ENCODE data around the gene UBASH3B.
"Not testable (repeated sequence)": the region's sequence is repeated elsewhere in the genome, so short reads cannot be mapped to it uniquely, and the experiment has no call there.

Gene UBASH3B

DNA sequence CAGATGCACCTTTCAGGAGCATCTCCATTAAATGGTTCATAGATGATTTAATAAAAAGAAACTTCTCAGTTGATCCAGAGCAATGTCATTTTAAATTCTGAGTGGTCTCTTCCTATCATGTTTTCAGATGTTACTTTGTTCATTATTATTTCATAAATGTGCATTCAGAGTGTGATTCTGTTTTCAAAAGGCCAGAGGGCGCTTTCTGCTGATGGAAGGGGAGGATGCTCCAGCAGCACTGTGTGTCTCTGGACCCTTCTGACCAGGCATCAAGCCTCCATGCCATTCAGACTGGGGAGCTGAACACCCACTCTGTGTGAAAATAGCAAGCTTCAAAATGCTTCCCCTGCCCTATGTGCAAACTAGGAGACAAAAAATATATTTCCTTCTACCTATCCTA lies 158.9 kb downstream of the UBASH3B start:
- no peaks in the 10 kb centered on the region for H3K27me3 ChIP-seq (ENCODE audit: control insufficient read depth in 1 of 2, insufficient read depth in 2 of 2, low read length in 2 of 2)
- H3K9me3 ChIP-seq (ENCODE audit: control insufficient read depth in 1 of 2, low read length in 2 of 2): peaks cover 0 to 3% of the 10 kb centered on the region in 2 donors
- H3K36me3 ChIP-seq (ENCODE audit: control insufficient read depth in 1 of 2, insufficient read depth in 2 of 2, low read length in 2 of 2): no peaks in the 10 kb centered on the region
- H3K4me3 ChIP-seq (ENCODE audit: low read depth in 1 of 2, low read length in 2 of 2): no peak overlapping the region
- peaks cover 0 to 4% of the 10 kb centered on the region in 2 donors for H3K4me1 ChIP-seq (ENCODE audit: control insufficient read depth in 1 of 2, insufficient read depth in 2 of 2, low read length in 2 of 2)
- H3K9ac ChIP-seq (ENCODE audit: low read depth in 1 of 2, low read length in 2 of 2): no peak overlapping the region
- no peak overlapping the region for H3K27ac ChIP-seq (ENCODE audit: low read depth, low read length)

DNA sequence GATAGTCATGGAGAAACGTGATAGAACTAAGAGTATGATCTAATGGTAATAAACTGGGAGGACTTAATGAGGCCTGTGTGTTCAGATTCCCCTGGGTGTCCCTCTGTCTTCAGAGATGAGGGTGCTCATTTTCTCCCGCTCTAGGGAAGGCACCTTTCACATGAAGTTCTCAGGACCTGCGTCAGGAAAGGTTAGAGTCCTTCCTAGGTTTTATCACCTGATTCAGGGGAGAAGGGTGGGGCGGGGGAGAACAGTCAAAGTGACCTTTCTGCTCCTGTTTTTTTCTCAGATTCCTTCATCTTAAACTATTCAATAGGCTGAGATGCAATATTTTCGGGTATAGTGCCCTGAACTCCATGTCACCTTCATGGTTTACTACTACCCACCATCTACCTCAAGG lies 160.4 kb downstream of the UBASH3B start:
- Histone ChIP-seq H3K27ac (ENCODE audit: low read depth, low read length) (no peak overlapping the region), H3K4me1 (ENCODE audit: control insufficient read depth in 1 of 2, insufficient read depth in 2 of 2, low read length in 2 of 2) (peaks cover 0 to 4% of the 10 kb centered on the region in 2 donors), H3K27me3 (ENCODE audit: control insufficient read depth in 1 of 2, insufficient read depth in 2 of 2, low read length in 2 of 2) (no peaks in the 10 kb centered on the region), H3K4me3 (ENCODE audit: low read depth in 1 of 2, low read length in 2 of 2) (no peak overlapping the region), H3K36me3 (ENCODE audit: control insufficient read depth in 1 of 2, insufficient read depth in 2 of 2, low read length in 2 of 2) (no peaks in the 10 kb centered on the region), H3K9me3 (ENCODE audit: control insufficient read depth in 1 of 2, low read length in 2 of 2) (peaks cover 3 to 7% of the 10 kb centered on the region in 2 donors), H3K9ac (ENCODE audit: low read depth in 1 of 2, low read length in 2 of 2) (no peak overlapping the region)

DNA sequence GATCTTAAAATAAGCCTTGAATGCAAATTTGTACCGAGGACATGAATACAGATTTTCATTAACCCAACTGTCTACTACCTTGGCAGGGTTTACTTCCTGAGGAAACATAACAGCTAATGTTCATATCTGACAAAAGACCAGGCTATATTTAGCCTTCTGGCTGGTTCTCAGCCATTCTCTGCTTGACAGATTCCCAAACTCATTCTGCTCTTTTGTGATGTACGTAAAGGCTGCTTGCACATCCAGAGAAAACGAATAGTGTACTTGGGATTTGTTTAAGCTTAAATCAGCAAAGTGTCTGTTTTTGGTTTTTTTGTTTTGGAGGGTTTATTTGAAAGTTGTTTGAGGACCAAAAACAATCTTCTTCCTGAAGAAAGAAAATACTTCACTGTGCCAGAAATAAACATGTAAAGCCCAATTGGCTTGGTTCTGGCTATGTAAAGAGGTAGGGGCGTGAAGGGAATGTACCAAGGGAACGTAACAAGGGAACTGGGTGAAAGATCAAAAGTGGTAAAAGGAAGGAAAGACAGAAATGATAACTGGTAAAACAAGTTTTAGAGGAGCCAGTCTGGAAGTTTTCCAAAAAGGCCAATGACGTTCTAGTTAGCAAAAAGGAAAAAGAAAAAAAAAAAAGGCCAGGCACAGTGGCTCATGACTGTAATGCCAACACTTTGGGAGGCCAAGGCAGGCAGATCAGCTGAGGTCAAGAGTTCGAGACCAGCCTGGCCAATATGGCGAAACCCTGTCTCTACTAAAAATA lies 161.4 kb downstream of the UBASH3B start:
- no peak overlapping the region for H3K4me3 ChIP-seq (ENCODE audit: low read depth in 1 of 2, low read length in 2 of 2)
- no peak overlapping the region for H3K9ac ChIP-seq (ENCODE audit: low read depth in 1 of 2, low read length in 2 of 2)
- H3K9me3 ChIP-seq (ENCODE audit: control insufficient read depth in 1 of 2, low read length in 2 of 2): peaks cover 3 to 7% of the 10 kb centered on the region in 2 donors
- no peaks in the 10 kb centered on the region for H3K27me3 ChIP-seq (ENCODE audit: control insufficient read depth in 1 of 2, insufficient read depth in 2 of 2, low read length in 2 of 2)
- H3K4me1 ChIP-seq (ENCODE audit: control insufficient read depth in 1 of 2, insufficient read depth in 2 of 2, low read length in 2 of 2): peaks cover 0 to 4% of the 10 kb centered on the region in 2 donors
- H3K36me3 ChIP-seq (ENCODE audit: control insufficient read depth in 1 of 2, insufficient read depth in 2 of 2, low read length in 2 of 2): no peaks in the 10 kb centered on the region
- no peak overlapping the region for H3K27ac ChIP-seq (ENCODE audit: low read depth, low read length)

DNA sequence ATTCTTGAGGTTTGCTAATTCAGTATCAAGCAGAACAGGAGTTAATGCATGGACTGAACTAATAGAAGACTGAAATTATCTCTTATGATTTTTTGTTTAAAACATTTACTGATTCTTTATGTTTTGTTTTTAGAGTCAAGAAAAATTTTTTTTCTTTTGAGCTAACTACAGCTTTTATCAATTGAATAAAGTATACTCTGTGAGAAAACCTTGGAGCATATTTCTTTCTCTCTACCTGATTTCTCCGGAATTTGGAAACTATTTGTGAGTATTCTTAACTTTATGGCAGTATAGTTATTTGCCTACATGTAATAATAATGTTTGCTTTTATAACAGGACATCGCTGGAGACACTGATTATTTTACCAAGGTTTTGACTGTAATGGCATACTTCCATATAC lies 164.6 kb downstream of the UBASH3B start:
- Histone ChIP-seq H3K9ac (ENCODE audit: low read depth in 1 of 2, low read length in 2 of 2) (no peak overlapping the region), H3K9me3 (ENCODE audit: control insufficient read depth in 1 of 2, low read length in 2 of 2) (peaks cover 3 to 7% of the 10 kb centered on the region in 2 donors), H3K4me1 (ENCODE audit: control insufficient read depth in 1 of 2, insufficient read depth in 2 of 2, low read length in 2 of 2) (peaks cover 0 to 4% of the 10 kb centered on the region in 2 donors), H3K27me3 (ENCODE audit: control insufficient read depth in 1 of 2, insufficient read depth in 2 of 2, low read length in 2 of 2) (no peaks in the 10 kb centered on the region), H3K27ac (ENCODE audit: low read depth, low read length) (no peak overlapping the region), H3K4me3 (ENCODE audit: low read depth in 1 of 2, low read length in 2 of 2) (no peak overlapping the region), H3K36me3 (ENCODE audit: control insufficient read depth in 1 of 2, insufficient read depth in 2 of 2, low read length in 2 of 2) (no peaks in the 10 kb centered on the region)

DNA sequence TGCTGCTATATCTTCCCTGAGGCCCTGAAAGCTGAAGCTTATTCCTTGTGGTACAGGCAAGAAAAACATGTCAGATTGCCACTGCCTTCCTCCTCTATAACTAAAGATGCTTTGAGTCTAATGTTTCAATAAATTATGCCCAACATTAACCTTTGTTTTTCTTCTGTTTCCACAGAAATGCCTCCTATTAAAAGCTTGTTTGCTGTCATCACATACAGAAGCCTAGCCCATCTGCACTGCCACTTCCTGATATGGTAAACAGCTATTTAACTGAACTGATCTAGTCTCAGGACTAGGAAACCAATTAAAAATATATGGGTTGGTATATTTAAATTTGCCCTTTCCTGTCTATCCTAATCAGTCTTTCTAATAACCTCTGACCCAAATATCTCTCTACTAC lies 165.6 kb downstream of the UBASH3B start:
- H3K27ac ChIP-seq (ENCODE audit: low read depth, low read length): no peak overlapping the region
- no peak overlapping the region for H3K4me3 ChIP-seq (ENCODE audit: low read depth in 1 of 2, low read length in 2 of 2)
- H3K4me1 ChIP-seq (ENCODE audit: control insufficient read depth in 1 of 2, insufficient read depth in 2 of 2, low read length in 2 of 2): peaks cover 0 to 4% of the 10 kb centered on the region in 2 donors
- no peaks in the 10 kb centered on the region for H3K27me3 ChIP-seq (ENCODE audit: control insufficient read depth in 1 of 2, insufficient read depth in 2 of 2, low read length in 2 of 2)
- peaks cover 3 to 7% of the 10 kb centered on the region in 2 donors for H3K9me3 ChIP-seq (ENCODE audit: control insufficient read depth in 1 of 2, low read length in 2 of 2)
- no peaks in the 10 kb centered on the region for H3K36me3 ChIP-seq (ENCODE audit: control insufficient read depth in 1 of 2, insufficient read depth in 2 of 2, low read length in 2 of 2)
- no peak overlapping the region for H3K9ac ChIP-seq (ENCODE audit: low read depth in 1 of 2, low read length in 2 of 2)

DNA sequence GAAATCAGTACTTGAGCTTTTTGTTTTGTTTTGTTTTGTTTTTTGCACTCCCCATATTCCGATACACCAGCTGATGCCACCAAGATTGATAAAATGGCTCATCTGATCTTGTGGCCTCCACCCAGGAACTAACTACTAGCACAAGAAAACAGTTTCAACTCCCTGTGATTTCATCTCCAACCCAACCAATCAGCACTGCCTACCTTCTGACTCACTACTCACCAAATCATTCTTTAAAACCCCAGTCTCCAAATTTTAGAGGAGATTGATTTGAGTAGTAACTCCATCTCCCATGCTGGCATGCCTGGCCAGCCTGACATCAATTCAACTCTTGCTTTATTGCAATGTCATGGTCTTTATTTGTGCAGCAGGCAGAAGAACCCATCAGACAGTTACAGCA lies 166.7 kb downstream of the UBASH3B start:
- no peaks in the 10 kb centered on the region for H3K27me3 ChIP-seq (ENCODE audit: control insufficient read depth in 1 of 2, insufficient read depth in 2 of 2, low read length in 2 of 2)
- no peaks in the 10 kb centered on the region for H3K4me1 ChIP-seq (ENCODE audit: control insufficient read depth in 1 of 2, insufficient read depth in 2 of 2, low read length in 2 of 2)
- H3K9me3 ChIP-seq (ENCODE audit: control insufficient read depth in 1 of 2, low read length in 2 of 2): peaks cover 3 to 7% of the 10 kb centered on the region in 2 donors
- H3K27ac ChIP-seq (ENCODE audit: low read depth, low read length): no peak overlapping the region
- H3K4me3 ChIP-seq (ENCODE audit: low read depth in 1 of 2, low read length in 2 of 2): no peak overlapping the region
- no peaks in the 10 kb centered on the region for H3K36me3 ChIP-seq (ENCODE audit: control insufficient read depth in 1 of 2, insufficient read depth in 2 of 2, low read length in 2 of 2)
- no peak overlapping the region for H3K9ac ChIP-seq (ENCODE audit: low read depth in 1 of 2, low read length in 2 of 2)

DNA sequence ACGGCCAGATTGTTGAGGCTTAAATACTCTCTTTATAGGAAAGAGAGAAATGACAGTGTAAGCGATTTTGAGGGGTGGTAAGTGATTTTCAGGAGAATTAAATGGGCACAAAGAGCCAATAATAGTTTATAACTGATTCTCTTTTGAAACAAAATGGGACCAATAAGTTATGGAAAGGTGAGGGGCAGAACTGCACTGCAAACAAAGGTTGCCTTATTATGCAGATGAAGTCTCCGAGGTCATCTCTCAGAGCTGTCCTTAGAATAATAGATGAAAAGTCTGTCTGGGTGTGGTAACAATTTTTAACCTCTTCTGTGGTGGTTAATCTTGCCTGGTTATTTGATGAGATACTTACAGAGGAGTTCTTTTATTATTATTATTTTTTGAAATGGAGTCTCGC lies 168.0 kb downstream of the UBASH3B start:
- peaks cover 3 to 7% of the 10 kb centered on the region in 2 donors for H3K9me3 ChIP-seq (ENCODE audit: control insufficient read depth in 1 of 2, low read length in 2 of 2)
- H3K27me3 ChIP-seq (ENCODE audit: control insufficient read depth in 1 of 2, insufficient read depth in 2 of 2, low read length in 2 of 2): no peaks in the 10 kb centered on the region
- H3K4me3 ChIP-seq (ENCODE audit: low read depth in 1 of 2, low read length in 2 of 2): no peak overlapping the region
- no peak overlapping the region for H3K9ac ChIP-seq (ENCODE audit: low read depth in 1 of 2, low read length in 2 of 2)
- H3K36me3 ChIP-seq (ENCODE audit: control insufficient read depth in 1 of 2, insufficient read depth in 2 of 2, low read length in 2 of 2): no peaks in the 10 kb centered on the region
- no peak overlapping the region for H3K27ac ChIP-seq (ENCODE audit: low read depth, low read length)
- no peaks in the 10 kb centered on the region for H3K4me1 ChIP-seq (ENCODE audit: control insufficient read depth in 1 of 2, insufficient read depth in 2 of 2, low read length in 2 of 2)

DNA sequence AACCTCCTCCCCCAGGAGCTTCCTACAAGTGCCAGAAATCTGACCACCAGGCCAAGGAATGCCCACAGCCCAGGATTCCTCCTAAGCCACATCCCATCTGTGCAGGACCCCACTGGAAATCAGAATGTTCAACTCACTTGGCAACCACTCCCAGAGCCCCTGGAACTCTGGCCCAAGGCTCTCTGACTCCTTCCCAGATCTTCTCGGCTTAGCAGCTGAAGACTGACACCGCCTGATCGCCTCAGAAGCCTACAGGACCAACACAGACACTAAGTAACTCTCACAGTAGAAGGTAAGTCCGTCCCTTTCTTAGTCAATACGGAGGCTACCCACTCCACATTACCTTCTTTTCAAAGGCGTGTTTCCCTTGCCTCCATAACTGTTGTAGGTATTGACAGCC lies 173.8 kb downstream of the UBASH3B start:
- H3K27me3 ChIP-seq (ENCODE audit: control insufficient read depth in 1 of 2, insufficient read depth in 2 of 2, low read length in 2 of 2); H3K4me1 ChIP-seq (ENCODE audit: control insufficient read depth in 1 of 2, insufficient read depth in 2 of 2, low read length in 2 of 2); H3K9me3 ChIP-seq (ENCODE audit: control insufficient read depth in 1 of 2, low read length in 2 of 2); H3K4me3 ChIP-seq (ENCODE audit: low read depth in 1 of 2, low read length in 2 of 2); H3K9ac ChIP-seq (ENCODE audit: low read depth in 1 of 2, low read length in 2 of 2); H3K36me3 ChIP-seq (ENCODE audit: control insufficient read depth in 1 of 2, insufficient read depth in 2 of 2, low read length in 2 of 2); H3K27ac ChIP-seq (ENCODE audit: low read depth, low read length): not testable (repeated sequence)

DNA sequence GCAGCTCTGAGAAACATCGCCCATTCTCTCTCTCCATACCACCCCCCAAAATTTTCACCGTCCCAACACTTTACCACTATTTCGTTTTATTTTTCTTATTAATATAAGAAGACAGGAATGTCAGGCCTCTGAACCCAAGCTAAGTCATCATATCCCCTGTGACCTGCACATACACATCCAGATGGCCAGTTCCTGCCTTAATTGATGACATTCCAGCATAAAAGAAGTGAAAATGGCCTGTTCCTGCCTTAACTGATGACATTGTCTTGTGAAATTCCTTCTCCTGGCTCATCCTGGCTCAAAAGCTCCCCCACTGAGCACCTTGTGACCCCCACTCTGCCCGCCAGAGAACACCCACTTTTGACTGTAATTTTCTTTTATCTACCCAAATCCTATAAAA lies 176.8 kb downstream of the UBASH3B start:
- not testable (repeated sequence) for H3K27me3 ChIP-seq (ENCODE audit: control insufficient read depth in 1 of 2, insufficient read depth in 2 of 2, low read length in 2 of 2); H3K4me1 ChIP-seq (ENCODE audit: control insufficient read depth in 1 of 2, insufficient read depth in 2 of 2, low read length in 2 of 2); H3K36me3 ChIP-seq (ENCODE audit: control insufficient read depth in 1 of 2, insufficient read depth in 2 of 2, low read length in 2 of 2); H3K9ac ChIP-seq (ENCODE audit: low read depth in 1 of 2, low read length in 2 of 2); H3K9me3 ChIP-seq (ENCODE audit: control insufficient read depth in 1 of 2, low read length in 2 of 2); H3K4me3 ChIP-seq (ENCODE audit: low read depth in 1 of 2, low read length in 2 of 2); H3K27ac ChIP-seq (ENCODE audit: low read depth, low read length)

DNA sequence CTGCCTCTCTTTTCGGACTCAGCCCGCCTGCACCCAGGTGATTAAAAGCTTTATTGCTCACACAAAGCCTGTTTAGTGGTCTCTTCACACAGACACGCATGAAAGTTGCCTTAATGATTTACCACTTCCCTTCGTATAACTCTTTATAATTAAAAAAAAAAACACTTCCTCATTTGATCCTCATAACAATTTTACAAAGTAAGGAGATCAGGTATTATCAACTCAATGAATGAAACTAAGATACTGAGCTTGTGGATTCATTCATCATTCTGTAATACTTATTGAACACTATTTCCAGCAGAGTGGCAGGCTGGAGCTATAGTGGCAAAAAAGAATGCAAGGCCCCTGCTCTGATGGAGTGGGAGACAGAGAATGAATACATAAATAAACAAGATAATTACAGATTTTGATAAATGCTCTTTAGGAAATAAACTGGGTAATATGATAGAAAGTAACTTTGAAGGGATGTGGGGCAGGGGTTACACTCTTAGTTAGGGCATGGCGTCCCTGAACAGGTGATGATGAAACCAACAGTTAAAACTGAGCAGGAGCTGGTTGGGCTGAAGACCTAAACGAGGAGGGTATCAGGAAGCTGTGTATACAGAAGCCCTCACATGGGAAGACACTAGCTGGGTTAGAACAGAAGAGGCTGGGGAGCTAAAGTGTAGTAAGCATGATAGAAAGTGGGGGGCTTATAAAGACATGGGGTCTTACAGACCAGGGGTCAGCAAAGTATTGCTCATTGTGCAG lies 177.4 kb downstream of the UBASH3B start:
- H3K4me3 ChIP-seq (ENCODE audit: low read depth in 1 of 2, low read length in 2 of 2): no peak overlapping the region

More for the DNA sequence above, 177.4 kb downstream of the UBASH3B start:
- H3K36me3 ChIP-seq (ENCODE audit: control insufficient read depth in 1 of 2, insufficient read depth in 2 of 2, low read length in 2 of 2): no peaks in the 10 kb centered on the region
- H3K9ac ChIP-seq (ENCODE audit: low read depth in 1 of 2, low read length in 2 of 2): no peak overlapping the region
- H3K27ac ChIP-seq (ENCODE audit: low read depth, low read length): no peak overlapping the region
- H3K4me1 ChIP-seq (ENCODE audit: control insufficient read depth in 1 of 2, insufficient read depth in 2 of 2, low read length in 2 of 2): no peaks in the 10 kb centered on the region
- no peaks in the 10 kb centered on the region for H3K9me3 ChIP-seq (ENCODE audit: control insufficient read depth in 1 of 2, low read length in 2 of 2)
- no peaks in the 10 kb centered on the region for H3K27me3 ChIP-seq (ENCODE audit: control insufficient read depth in 1 of 2, insufficient read depth in 2 of 2, low read length in 2 of 2)
